Mucosa of stomach (tissue), 1 donor: ENCODE results near the gene MAP3K2.

Experiments
- H3K27me3 ChIP-seq: one replicate; pipeline ENCODE4 v1.7.0; 2013; ENCODE audit warnings: mild to moderate bottlenecking, low read length; ENCODE audit not compliant: control insufficient read depth, insufficient read depth
- H3K36me3 ChIP-seq: one replicate; pipeline ENCODE4 v1.7.0; 2013; ENCODE audit warnings: low read length; ENCODE audit not compliant: control insufficient read depth, insufficient read depth
- H3K4me1 ChIP-seq: one replicate; pipeline ENCODE4 v1.7.0; 2013; ENCODE audit warnings: mild to moderate bottlenecking, low read length; ENCODE audit not compliant: control insufficient read depth, insufficient read depth
- H3K4me3 ChIP-seq: one replicate; pipeline ENCODE4 v1.7.0; 2013; ENCODE audit warnings: low read length
- H3K9ac ChIP-seq: one replicate; pipeline ENCODE4 v1.7.0; 2013; ENCODE audit warnings: mild to moderate bottlenecking, low read length, moderate library complexity
- H3K9me3 ChIP-seq: one replicate; pipeline ENCODE4 v1.7.0; 2013; ENCODE audit warnings: mild to moderate bottlenecking, low read length, moderate library complexity; ENCODE audit not compliant: control insufficient read depth
- donor health status: Pancreatic carcinoma.

The MAP3K2 gene

GRCh38 chr2:127309468-127309867 lies 78.3 kb downstream of the MAP3K2 start:
- H3K36me3 ChIP-seq, result no peaks in the 10 kb centered on the region
- H3K4me1 ChIP-seq, result no peaks in the 10 kb centered on the region

GRCh38 chr2:127308586-127309138 lies 79.1 kb downstream of the MAP3K2 start:
- Histone ChIP-seq H3K4me3 (no peak overlapping the region), H3K9ac (no peak overlapping the region), H3K4me1 (no peaks in the 10 kb centered on the region), H3K9me3 (no peaks in the 10 kb centered on the region), H3K27me3 (no peaks in the 10 kb centered on the region), H3K36me3 (no peaks in the 10 kb centered on the region)

More at GRCh38 chr2:127309468-127309867, 78.3 kb downstream of the MAP3K2 start:
- Histone ChIP-seq H3K9me3 (no peaks in the 10 kb centered on the region), H3K4me3 (no peak overlapping the region), H3K27me3 (no peaks in the 10 kb centered on the region), H3K9ac (no peak overlapping the region)

GRCh38 chr2:127305990-127306585 lies 81.7 kb downstream of the MAP3K2 start:
- Histone ChIP-seq H3K27me3 (no peaks in the 10 kb centered on the region), H3K9ac (no peak overlapping the region), H3K36me3 (no peaks in the 10 kb centered on the region), H3K9me3 (no peaks in the 10 kb centered on the region), H3K4me1 (no peaks in the 10 kb centered on the region), H3K4me3 (no peak overlapping the region)

GRCh38 chr2:127302168-127302567 lies 85.6 kb downstream of the MAP3K2 start:
- H3K4me3 ChIP-seq, result no peak overlapping the region
- H3K4me1 ChIP-seq, result no peaks in the 10 kb centered on the region
- H3K27me3 ChIP-seq, result no peaks in the 10 kb centered on the region
- H3K36me3 ChIP-seq, result no peaks in the 10 kb centered on the region
- no peak overlapping the region for H3K9ac ChIP-seq
- no peaks in the 10 kb centered on the region for H3K9me3 ChIP-seq

GRCh38 chr2:127293748-127294562 lies 93.8 kb downstream of the MAP3K2 start, which contains the start of gene ERCC3:
TSS of gene ERCC3 (minus strand) at chr2:127294144. CDS start at chr2:127294081, 63 bp downstream.
- no peaks in the 10 kb centered on the region for H3K27me3 ChIP-seq
- no peaks in the 10 kb centered on the region for H3K9me3 ChIP-seq
- H3K4me3 ChIP-seq, result peak within 1 kb of the TSS; percentile 93
- peak within 1 kb of the TSS; percentile 93 for H3K9ac ChIP-seq
- H3K36me3 ChIP-seq, result peaks cover 14% of the 10 kb centered on the region
- H3K4me1 ChIP-seq, result peaks cover 10% of the 10 kb centered on the region

- Histone ChIP-seq H3K4me1 (peaks cover 10% of the 10 kb centered on the region), H3K36me3 (peaks cover 14% of the 10 kb centered on the region), H3K9me3 (no peaks in the 10 kb centered on the region), H3K9ac (peak overlapping the region; percentile 93), H3K4me3 (peak overlapping the region; percentile 93), H3K27me3 (no peaks in the 10 kb centered on the region)
Measured at GRCh38 chr2:127293386-127293747, 94.4 kb downstream of the MAP3K2 start.

- no peaks in the 10 kb centered on the region for H3K27me3 ChIP-seq
- peaks cover 8% of the 10 kb centered on the region for H3K4me1 ChIP-seq
- H3K9ac ChIP-seq, result no peak overlapping the region
- H3K4me3 ChIP-seq, result no peak overlapping the region
- peaks cover 14% of the 10 kb centered on the region for H3K36me3 ChIP-seq
- H3K9me3 ChIP-seq, result no peaks in the 10 kb centered on the region
Measured at GRCh38 chr2:127288274-127288673, 99.5 kb downstream of the MAP3K2 start.

- H3K27me3 ChIP-seq, result no peaks in the 10 kb centered on the region
- no peak overlapping the region for H3K4me3 ChIP-seq
- H3K4me1 ChIP-seq, result no peaks in the 10 kb centered on the region
- H3K9ac ChIP-seq, result no peak overlapping the region
- H3K36me3 ChIP-seq, result no peaks in the 10 kb centered on the region
- no peaks in the 10 kb centered on the region for H3K9me3 ChIP-seq
Measured at GRCh38 chr2:127283275-127283674, 104.5 kb downstream of the MAP3K2 start.

GRCh38 chr2:127280693-127281092 lies 107.1 kb downstream of the MAP3K2 start:
- Histone ChIP-seq H3K9me3 (no peaks in the 10 kb centered on the region), H3K9ac (no peak overlapping the region), H3K4me3 (no peak overlapping the region), H3K4me1 (no peaks in the 10 kb centered on the region), H3K36me3 (peaks cover 9% of the 10 kb centered on the region), H3K27me3 (no peaks in the 10 kb centered on the region)

GRCh38 chr2:127279781-127280180 lies 108.0 kb downstream of the MAP3K2 start:
- Histone ChIP-seq H3K9ac (no peak overlapping the region), H3K4me1 (no peaks in the 10 kb centered on the region), H3K27me3 (no peaks in the 10 kb centered on the region), H3K36me3 (peaks cover 12% of the 10 kb centered on the region), H3K9me3 (no peaks in the 10 kb centered on the region), H3K4me3 (no peak overlapping the region)

GRCh38 chr2:127278959-127279358 lies 108.8 kb downstream of the MAP3K2 start:
- H3K36me3 ChIP-seq, result peaks cover 12% of the 10 kb centered on the region
- no peaks in the 10 kb centered on the region for H3K4me1 ChIP-seq
- no peaks in the 10 kb centered on the region for H3K27me3 ChIP-seq
- no peak overlapping the region for H3K9ac ChIP-seq
- H3K4me3 ChIP-seq, result no peak overlapping the region
- H3K9me3 ChIP-seq, result no peaks in the 10 kb centered on the region

GRCh38 chr2:127277028-127277427 lies 110.7 kb downstream of the MAP3K2 start:
- Histone ChIP-seq H3K9me3 (no peaks in the 10 kb centered on the region), H3K4me3 (no peak overlapping the region), H3K27me3 (no peaks in the 10 kb centered on the region), H3K4me1 (no peaks in the 10 kb centered on the region), H3K36me3 (peaks cover 17% of the 10 kb centered on the region), H3K9ac (no peak overlapping the region)
